Measurements from ENCODE around the gene PILRB. TPM values are rescaled to one million over a fixed set of nuclear protein-coding genes. Genes with fewer than 3 reads are reported as not detected.

PILRB gene
- total RNA-seq, 1 experiment from 2014 or later: 50.1 TPM

DNA sequence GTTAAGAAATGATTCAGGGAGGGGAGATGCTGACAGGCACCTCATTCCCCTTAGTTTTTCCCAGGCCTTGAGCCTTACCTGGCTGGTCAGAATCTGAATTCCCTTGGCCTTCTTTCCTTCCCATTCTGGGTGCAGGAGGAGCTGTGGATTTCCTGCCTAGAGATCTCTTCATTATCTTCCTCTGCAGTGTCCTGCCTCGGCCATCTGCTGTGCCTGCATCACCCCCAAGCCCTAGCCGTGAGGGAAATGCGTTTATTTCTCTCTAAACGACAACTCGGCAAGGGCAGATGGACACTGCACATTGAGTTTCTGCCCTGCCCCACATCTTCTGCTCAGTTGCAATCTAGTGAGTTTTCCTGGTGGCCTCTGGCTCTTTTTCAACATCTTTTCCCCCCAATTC is 43.9 kb downstream of the PILRB start:
- no peak overlapping the region for H3K27ac Mint-ChIP-seq
- H3K4me1 Mint-ChIP-seq: peaks cover 16 to 27% of the 10 kb centered on the region in 2 experiments
- TF ChIP-seq, protein P1, sequence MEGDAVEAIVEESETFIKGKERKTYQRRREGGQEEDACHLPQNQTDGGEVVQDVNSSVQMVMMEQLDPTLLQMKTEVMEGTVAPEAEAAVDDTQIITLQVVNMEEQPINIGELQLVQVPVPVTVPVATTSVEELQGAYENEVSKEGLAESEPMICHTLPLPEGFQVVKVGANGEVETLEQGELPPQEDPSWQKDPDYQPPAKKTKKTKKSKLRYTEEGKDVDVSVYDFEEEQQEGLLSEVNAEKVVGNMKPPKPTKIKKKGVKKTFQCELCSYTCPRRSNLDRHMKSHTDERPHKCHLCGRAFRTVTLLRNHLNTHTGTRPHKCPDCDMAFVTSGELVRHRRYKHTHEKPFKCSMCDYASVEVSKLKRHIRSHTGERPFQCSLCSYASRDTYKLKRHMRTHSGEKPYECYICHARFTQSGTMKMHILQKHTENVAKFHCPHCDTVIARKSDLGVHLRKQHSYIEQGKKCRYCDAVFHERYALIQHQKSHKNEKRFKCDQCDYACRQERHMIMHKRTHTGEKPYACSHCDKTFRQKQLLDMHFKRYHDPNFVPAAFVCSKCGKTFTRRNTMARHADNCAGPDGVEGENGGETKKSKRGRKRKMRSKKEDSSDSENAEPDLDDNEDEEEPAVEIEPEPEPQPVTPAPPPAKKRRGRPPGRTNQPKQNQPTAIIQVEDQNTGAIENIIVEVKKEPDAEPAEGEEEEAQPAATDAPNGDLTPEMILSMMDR (conservative IDR thresholded peaks at IDR 0.05): no peak
- Histone ChIP-seq H3T11ph (ENCODE audit: low read length) (no peak overlapping the region), H2BK120ac (ENCODE audit: low read depth, low read length, poor library complexity, severe bottlenecking) (no peak overlapping the region), H3K9me3 (ENCODE audit: control insufficient read depth, low read depth, low read length) (no peaks in the 10 kb centered on the region), H3K4me2 (ENCODE audit: insufficient read depth, insufficient read length, low read length) (no peak overlapping the region), H3K23ac (ENCODE audit: insufficient read length, low read depth, low read length) (no peak overlapping the region), H3K27me3 (ENCODE audit: insufficient read depth, low read length) (no peaks in the 10 kb centered on the region), H2BK5ac (ENCODE audit: insufficient read length, low read length) (no peak overlapping the region), H2BK15ac (ENCODE audit: low read depth, low read length) (no peak overlapping the region), H4K8ac (replicated peaks; ENCODE audit: insufficient read length, low read depth, low read length) (no peak overlapping the region), H3K4me1 (ENCODE audit: insufficient read depth, low read length) (no peaks in the 10 kb centered on the region), H3K79me1 (ENCODE audit: insufficient read depth, low read depth, low read length, poor library complexity, severe bottlenecking) (no peaks in the 10 kb centered on the region), H4K5ac (ENCODE audit: insufficient read length, low read depth, low read length) (no peak overlapping the region), H3K27ac (ENCODE audit: insufficient read length, low read depth, low read length) (no peak overlapping the region), H3K79me2 (ENCODE audit: insufficient read depth, low read length) (no peaks in the 10 kb centered on the region), H3K4ac (ENCODE audit: low read depth, low read length) (no peak overlapping the region), H2BK20ac (ENCODE audit: low read depth, low read length, poor library complexity, severe bottlenecking) (no peak overlapping the region), H4K20me1 (ENCODE audit: control insufficient read depth, insufficient read depth, insufficient read length) (no peaks in the 10 kb centered on the region), H4K91ac (ENCODE audit: insufficient read length, low read depth, low read length) (no peak overlapping the region), H3K14ac (ENCODE audit: insufficient read depth, low read length) (no peak overlapping the region), H3K9ac (ENCODE audit: extremely low read depth, insufficient read length, low read length) (no peak overlapping the region), H2AFZ (ENCODE audit: low read length) (no peak overlapping the region), H2AK5ac (ENCODE audit: insufficient read length, low read length) (no peak overlapping the region), H2BK12ac (ENCODE audit: insufficient read length, low read depth, low read length) (no peak overlapping the region), H3K56ac (ENCODE audit: insufficient read length, low read depth, low read length) (no peak overlapping the region), H3K18ac (ENCODE audit: insufficient read length, low read depth, low read length) (no peak overlapping the region), H3K23me2 (ENCODE audit: insufficient read length, low read depth, low read length, poor library complexity, severe bottlenecking) (peaks cover 2% of the 10 kb centered on the region)
- DNase-seq: no peak
- H3K36me3 Mint-ChIP-seq (ENCODE audit: insufficient read depth in 1 of 3, low read depth in 3 of 3): no peaks in the 10 kb centered on the region
- peaks cover 53% of the 10 kb centered on the region for H3K27me3 Mint-ChIP-seq (ENCODE audit: low read depth)
- no peaks in the 10 kb centered on the region for H3K9me3 Mint-ChIP-seq
- no peak overlapping the region for H3K4me3 Mint-ChIP-seq
- no CpG with 5 or more reads among the region's 5 CpGs for WGBS (ENCODE audit: extremely low coverage, insufficient read length, low lambda C conversion rate)

Data from H9 (cell line).